NB4 (cell line): ENCODE measurements around the gene UBAC2.
A peak's percentile ranks its signal among the peaks of the same experiment; 100 is the strongest.

Experiments
- DNase-seq: peaks from one replicate; pipeline ENCODE4 v3.0.0; 2010; ENCODE audit warnings: low read depth
- H3K4me3 ChIP-seq: one replicate; pipeline ENCODE4 v1.5.1; 2011; ENCODE audit warnings: mild to moderate bottlenecking, low read depth, low read length, moderate library complexity
- CTCF ChIP-seq: IDR thresholded peaks from one replicate; pipeline ENCODE4 v1.5.1; 2012; ENCODE audit warnings: low read depth, low read length
- MYC ChIP-seq: IDR thresholded peaks from 2 replicates; pipeline ENCODE4 v1.6.1; 2011; ENCODE audit warnings: low read depth, low read length
- POLR2A ChIP-seq: IDR thresholded peaks from 2 replicates; pipeline ENCODE4 v1.6.1; 2011; ENCODE audit warnings: mild to moderate bottlenecking; ENCODE audit not compliant: insufficient read length; ENCODE audit errors: extremely low read depth
- TF ChIP-seq, protein P1 (sequence below): IDR thresholded peaks from 2 replicates; pipeline ENCODE4 v1.6.1; 2011; ENCODE audit warnings: low read depth, low read length

UBAC2 gene

DNA sequence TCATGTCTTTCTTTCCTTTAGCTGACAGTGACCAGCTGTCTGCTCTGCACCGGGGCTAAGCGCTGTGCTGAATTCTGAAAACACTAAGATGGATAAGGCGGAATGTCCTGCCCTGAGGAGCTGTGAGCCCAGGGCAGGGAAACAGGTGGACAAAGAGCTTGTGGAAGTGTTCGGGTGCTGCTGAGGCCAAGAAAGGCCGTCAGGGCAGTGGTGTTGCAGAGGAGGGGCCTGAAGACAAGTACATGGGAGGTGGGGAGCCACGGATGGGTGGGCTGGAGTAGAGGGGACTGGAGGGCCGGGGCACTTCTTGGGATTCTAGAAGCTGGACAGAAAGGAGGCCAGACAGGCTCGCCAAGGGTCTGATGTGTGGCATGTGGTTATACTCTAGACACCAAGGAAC lies 172.8 kb downstream of the UBAC2 start:
- no peak overlapping the region for H3K4me3 ChIP-seq
- TF ChIP-seq MYC (no peak), POLR2A (no peak), CTCF (no peak)
- TF ChIP-seq, protein P1, sequence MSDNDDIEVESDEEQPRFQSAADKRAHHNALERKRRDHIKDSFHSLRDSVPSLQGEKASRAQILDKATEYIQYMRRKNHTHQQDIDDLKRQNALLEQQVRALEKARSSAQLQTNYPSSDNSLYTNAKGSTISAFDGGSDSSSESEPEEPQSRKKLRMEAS: no peak
- DNase-seq: no peak

DNA sequence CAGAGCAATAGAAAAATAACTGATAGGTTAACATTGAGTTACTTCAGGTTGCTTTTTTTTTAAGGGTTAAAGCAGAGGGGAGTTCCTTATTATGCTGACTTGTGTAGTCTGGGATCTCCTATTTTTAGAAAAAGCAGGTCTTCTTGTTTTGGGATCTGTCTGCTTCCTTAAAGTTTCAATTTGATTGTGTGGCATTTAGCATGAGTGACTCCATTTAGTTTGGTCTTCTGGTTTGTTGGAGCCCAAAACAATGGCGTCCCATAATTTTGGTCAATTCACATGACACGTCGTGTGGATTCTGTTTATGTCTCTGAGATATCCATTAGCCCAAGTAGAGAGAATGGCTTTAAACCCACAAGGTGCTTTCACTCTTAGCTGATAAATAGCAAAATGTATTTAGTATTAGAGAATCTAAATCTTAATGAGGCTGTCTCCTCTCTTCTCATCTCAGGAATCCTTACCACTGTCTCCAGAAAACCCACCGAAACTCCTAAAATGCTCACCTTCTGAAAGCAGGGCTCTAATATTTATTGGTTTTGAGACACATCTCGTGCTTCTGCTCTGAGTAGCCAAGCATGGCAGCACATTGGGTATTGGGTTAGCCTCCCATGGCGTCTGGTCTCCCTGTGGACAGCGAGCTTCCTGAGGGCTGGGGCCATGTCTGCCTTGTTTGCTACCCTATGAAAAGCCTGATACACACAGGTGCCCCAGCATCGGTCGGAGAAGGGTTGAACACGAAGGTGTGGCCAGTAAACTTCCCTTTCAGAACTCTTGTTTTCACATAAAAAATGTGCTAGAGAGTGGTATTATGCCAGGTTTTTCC lies 173.7 kb downstream of the UBAC2 start:
- no peak overlapping the region for H3K4me3 ChIP-seq
- no peak for DNase-seq
- no peak for TF ChIP-seq CTCF
- TF ChIP-seq MYC: no peak
- TF ChIP-seq POLR2A: no peak
- TF ChIP-seq, protein P1: no peak

DNA sequence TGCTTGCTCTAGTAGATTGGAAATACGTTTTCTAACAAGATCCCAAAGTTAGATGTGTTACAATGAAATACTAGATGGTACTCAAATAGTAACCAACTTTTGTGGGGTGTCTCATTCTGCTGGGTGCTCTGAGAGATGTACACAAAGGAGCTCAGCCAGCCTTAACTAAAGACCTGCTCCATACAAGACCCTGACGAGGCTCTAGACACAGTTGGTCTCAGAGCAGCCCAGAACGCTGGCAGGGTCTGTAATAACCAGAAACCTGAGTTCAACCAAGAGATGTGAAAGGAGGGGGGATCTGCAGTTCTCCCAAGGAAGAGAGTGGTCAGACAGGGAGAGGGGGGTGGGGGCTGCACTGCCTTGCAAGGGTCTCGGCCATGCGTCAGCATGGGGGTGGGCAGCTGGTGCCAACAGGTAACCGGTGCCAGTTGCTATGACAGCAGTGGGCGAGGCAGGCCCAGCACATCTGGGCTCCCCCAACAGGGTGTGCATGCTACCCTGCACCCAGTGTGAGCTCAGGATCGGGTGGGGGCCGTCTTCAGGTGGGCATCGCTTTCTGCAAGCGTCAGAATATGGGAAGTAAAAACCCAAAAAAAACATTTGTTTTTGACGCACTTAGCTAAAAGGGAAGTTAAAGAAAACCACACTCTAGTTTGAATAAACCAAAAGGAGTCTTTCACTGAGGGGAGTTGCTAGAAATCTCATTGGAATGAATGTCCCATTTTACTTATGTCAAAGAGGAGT lies 174.5 kb downstream of the UBAC2 start:
- TF ChIP-seq POLR2A (no peak), CTCF (no peak), MYC (no peak)
- TF ChIP-seq, protein P1: no peak
- no peak overlapping the region for H3K4me3 ChIP-seq
- peak; percentile 62 for DNase-seq

- TF ChIP-seq CTCF (no peak), POLR2A (no peak), MYC (no peak)
- TF ChIP-seq, protein P1: no peak
- DNase-seq: no peak
- no peak overlapping the region for H3K4me3 ChIP-seq
These were observed 175.1 kb downstream of the UBAC2 start for GRCh38 chr13:99375738-99376080.

GRCh38 chr13:99376132-99376531 lies 175.5 kb downstream of the UBAC2 start:
- TF ChIP-seq, protein P1: no peak
- TF ChIP-seq MYC (no peak), CTCF (no peak), POLR2A (no peak)
- no peak for DNase-seq
- no peak overlapping the region for H3K4me3 ChIP-seq
